ENCODE data around the gene BLOC1S5.
A peak's percentile ranks its signal among the peaks of the same experiment; 100 is the strongest.

BLOC1S5 gene

DNA sequence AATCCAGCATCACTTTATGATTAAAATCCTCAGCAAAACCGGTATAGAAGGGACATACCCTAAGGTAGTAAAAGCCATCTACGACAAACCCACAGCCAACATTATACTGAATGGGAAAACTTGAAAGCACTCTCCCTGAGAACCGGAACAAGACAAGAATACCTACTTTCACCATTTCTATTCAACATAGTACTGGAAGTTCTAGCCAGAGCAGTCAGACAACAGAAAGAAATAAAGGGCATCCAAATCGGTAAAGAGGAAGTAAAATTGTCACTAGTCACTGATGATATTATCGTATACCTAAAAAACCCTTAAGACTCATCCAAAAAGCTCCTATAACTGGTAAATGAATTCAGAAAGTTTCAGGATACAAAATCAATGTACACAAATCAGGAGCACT, 33.3 kb downstream of the BLOC1S5 start:
- no peak for ATAC-seq
- TF ChIP-seq ZFP30 (CRISPR knock-in tag; IDR thresholded peaks at IDR 0.05) (no peak), CSRNP3 (CRISPR knock-in tag; IDR thresholded peaks at IDR 0.05) (no peak), ZNF70 (CRISPR knock-in tag; IDR thresholded peaks at IDR 0.05) (no peak), CSDC2 (CRISPR knock-in tag; IDR thresholded peaks at IDR 0.05) (no peak), ISL1 (CRISPR knock-in tag; IDR thresholded peaks at IDR 0.05) (no peak), ESRRG (CRISPR knock-in tag; IDR thresholded peaks at IDR 0.05) (no peak), SNAI2 (CRISPR knock-in tag; IDR thresholded peaks at IDR 0.05) (no peak), ZFP3 (CRISPR knock-in tag; IDR thresholded peaks at IDR 0.05) (no peak)

GRCh38 chr6:8029243-8029870, 34.8 kb downstream of the BLOC1S5 start:
- TF ChIP-seq ZC3H10 (CRISPR knock-in tag; IDR thresholded peaks at IDR 0.05) (no peak), ZNF565 (CRISPR knock-in tag; conservative IDR thresholded peaks at IDR 0.05; ENCODE audit: low read depth) (no peak), PPARA (CRISPR knock-in tag; IDR thresholded peaks at IDR 0.05; ENCODE audit: borderline replicate concordance) (no peak), OSR1 (CRISPR knock-in tag; IDR thresholded peaks at IDR 0.05) (no peak), ESRRG (CRISPR knock-in tag; IDR thresholded peaks at IDR 0.05) (no peak), CSRNP3 (CRISPR knock-in tag; IDR thresholded peaks at IDR 0.05) (no peak), PATZ1 (CRISPR knock-in tag; IDR thresholded peaks at IDR 0.05; ENCODE audit: borderline replicate concordance) (no peak), TCF4 (CRISPR knock-in tag; IDR thresholded peaks at IDR 0.05; ENCODE audit: borderline replicate concordance) (no peak), ZFP30 (CRISPR knock-in tag; IDR thresholded peaks at IDR 0.05) (no peak), ISL1 (CRISPR knock-in tag; IDR thresholded peaks at IDR 0.05) (no peak), POU6F1 (CRISPR knock-in tag; IDR thresholded peaks at IDR 0.05; ENCODE audit: borderline replicate concordance, low read depth) (no peak), ZNF8 (CRISPR knock-in tag; IDR thresholded peaks at IDR 0.05) (no peak), ZNF70 (CRISPR knock-in tag; IDR thresholded peaks at IDR 0.05) (no peak), ZFP3 (CRISPR knock-in tag; IDR thresholded peaks at IDR 0.05) (no peak), ARNTL (CRISPR knock-in tag; IDR thresholded peaks at IDR 0.05; ENCODE audit: borderline replicate concordance, low read depth) (no peak), TOX (CRISPR knock-in tag; IDR thresholded peaks at IDR 0.05; ENCODE audit: borderline replicate concordance) (no peak), CSDC2 (CRISPR knock-in tag; IDR thresholded peaks at IDR 0.05) (no peak)
- ATAC-seq, result peak; percentile 57

GRCh38 chr6:8027965-8028651, 36.1 kb downstream of the BLOC1S5 start:
- peak; percentile 63 for ATAC-seq
- no peak for TF ChIP-seq ZNF70 (CRISPR knock-in tag; IDR thresholded peaks at IDR 0.05)

DNA sequence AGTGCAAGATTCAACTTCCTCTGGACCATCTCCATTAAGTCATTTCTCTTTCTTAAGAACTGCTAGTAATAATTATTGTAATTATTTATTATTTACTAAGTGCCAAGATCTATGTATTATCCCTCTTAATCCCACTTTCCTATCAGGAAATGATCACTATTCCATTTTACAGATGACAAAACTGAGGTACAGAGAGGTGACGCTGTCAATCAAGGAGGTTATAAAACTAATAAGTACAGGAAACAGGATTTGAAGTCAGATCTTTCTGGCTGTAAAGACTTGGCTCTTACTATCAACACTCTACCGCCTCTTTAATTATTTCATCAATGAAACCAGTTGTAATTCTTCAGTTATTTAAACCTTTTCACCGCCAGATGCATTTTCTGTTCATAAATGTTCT, 37.4 kb downstream of the BLOC1S5 start:
- TF ChIP-seq CSRNP3 (CRISPR knock-in tag; IDR thresholded peaks at IDR 0.05), result no peak
- no peak for TF ChIP-seq ZC3H10 (CRISPR knock-in tag; IDR thresholded peaks at IDR 0.05)
- no peak for TF ChIP-seq ESRRG (CRISPR knock-in tag; IDR thresholded peaks at IDR 0.05)
- no peak for TF ChIP-seq TOX (CRISPR knock-in tag; IDR thresholded peaks at IDR 0.05; ENCODE audit: borderline replicate concordance)
- no peak for TF ChIP-seq TSHZ2 (CRISPR knock-in tag; IDR thresholded peaks at IDR 0.05)
- TF ChIP-seq BACH2 (CRISPR knock-in tag; IDR thresholded peaks at IDR 0.05; ENCODE audit: borderline replicate concordance), result no peak
- no peak for TF ChIP-seq SNAI2 (CRISPR knock-in tag; IDR thresholded peaks at IDR 0.05)
- TF ChIP-seq, protein P1, sequence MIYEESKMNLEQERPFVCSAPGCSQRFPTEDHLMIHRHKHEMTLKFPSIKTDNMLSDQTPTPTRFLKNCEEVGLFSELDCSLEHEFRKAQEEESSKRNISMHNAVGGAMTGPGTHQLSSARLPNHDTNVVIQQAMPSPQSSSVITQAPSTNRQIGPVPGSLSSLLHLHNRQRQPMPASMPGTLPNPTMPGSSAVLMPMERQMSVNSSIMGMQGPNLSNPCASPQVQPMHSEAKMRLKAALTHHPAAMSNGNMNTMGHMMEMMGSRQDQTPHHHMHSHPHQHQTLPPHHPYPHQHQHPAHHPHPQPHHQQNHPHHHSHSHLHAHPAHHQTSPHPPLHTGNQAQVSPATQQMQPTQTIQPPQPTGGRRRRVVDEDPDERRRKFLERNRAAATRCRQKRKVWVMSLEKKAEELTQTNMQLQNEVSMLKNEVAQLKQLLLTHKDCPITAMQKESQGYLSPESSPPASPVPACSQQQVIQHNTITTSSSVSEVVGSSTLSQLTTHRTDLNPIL (CRISPR knock-in tag; IDR thresholded peaks at IDR 0.05; ENCODE audit: low read depth), result no peak
- TF ChIP-seq ISL1 (CRISPR knock-in tag; IDR thresholded peaks at IDR 0.05), result no peak
- TF ChIP-seq GLIS3 (CRISPR knock-in tag; IDR thresholded peaks at IDR 0.05), result no peak
- TF ChIP-seq ZNF565 (CRISPR knock-in tag; conservative IDR thresholded peaks at IDR 0.05; ENCODE audit: low read depth), result no peak
- no peak for TF ChIP-seq ZNF70 (CRISPR knock-in tag; IDR thresholded peaks at IDR 0.05)
- no peak for TF ChIP-seq TCF4 (CRISPR knock-in tag; IDR thresholded peaks at IDR 0.05; ENCODE audit: borderline replicate concordance)
- TF ChIP-seq ZNF8 (CRISPR knock-in tag; IDR thresholded peaks at IDR 0.05), result no peak
- no peak for ATAC-seq

Measured in SK-N-SH treated with all-trans-retinoic acid at 6 μM for 48 hours (cell line).